ENCODE results near the gene PNLIP.

The PNLIP gene

GRCh38 chr10:116548301-116548700 is 2.6 kb downstream of the PNLIP start:
- no peak for DNase-seq (ENCODE audit: low spot score)
- no peak for TF ChIP-seq CTCF (IDR thresholded peaks at IDR 0.05; ENCODE audit: extremely low read depth, missing control alignments)

- DNase-seq (ENCODE audit: low spot score), result no peak
- no peak for TF ChIP-seq CTCF (IDR thresholded peaks at IDR 0.05; ENCODE audit: extremely low read depth, missing control alignments)
Observed at GRCh38 chr10:116553378-116553980, 7.7 kb downstream of the PNLIP start.

GRCh38 chr10:116554628-116555027 is 8.9 kb downstream of the PNLIP start:
- no peak for TF ChIP-seq CTCF (IDR thresholded peaks at IDR 0.05; ENCODE audit: extremely low read depth, missing control alignments)
- no peak for DNase-seq (ENCODE audit: low spot score)

GRCh38 chr10:116555880-116556279 is 10.1 kb downstream of the PNLIP start:
- TF ChIP-seq CTCF (IDR thresholded peaks at IDR 0.05; ENCODE audit: extremely low read depth, missing control alignments), result no peak
- no peak for DNase-seq (ENCODE audit: low spot score)

- no peak for DNase-seq (ENCODE audit: low spot score)
- no peak for TF ChIP-seq CTCF (IDR thresholded peaks at IDR 0.05; ENCODE audit: extremely low read depth, missing control alignments)
Observed at GRCh38 chr10:116557305-116557880, 11.7 kb downstream of the PNLIP start.

GRCh38 chr10:116565534-116565933 is 19.8 kb downstream of the PNLIP start:
- DNase-seq (ENCODE audit: low spot score), result no peak
- TF ChIP-seq CTCF (IDR thresholded peaks at IDR 0.05; ENCODE audit: extremely low read depth, missing control alignments), result no peak

GRCh38 chr10:116566932-116567331 is 21.2 kb downstream of the PNLIP start:
- no peak for TF ChIP-seq CTCF (IDR thresholded peaks at IDR 0.05; ENCODE audit: extremely low read depth, missing control alignments)
- no peak for DNase-seq (ENCODE audit: low spot score)

Measured in GM20000 (cell line).